OCI-LY7 (cell line): Measurements from ENCODE around the gene DHCR24. TPM values are rescaled to one million over a fixed set of nuclear protein-coding genes. Genes with fewer than 3 reads are reported as not detected.
"Not testable (repeated sequence)": the region's sequence is repeated elsewhere in the genome, so short reads cannot be mapped to it uniquely, and the experiment has no call there.

ENCODE experiments used
- BruUV-seq: library from RNA; stranded (reverse); fragments of 400-500 nt; replicated peaks from 2 replicates; lab custom pipeline; 2021; lab: Mats Ljungman, UMichigan
- CTCF ChIA-PET: fragments of 300-600 bp; sonication (Branson Sonifier 250); formaldehyde crosslinking; loops from one replicate; lab custom pipeline; 2022; ENCODE audit warnings: antibody characterized with exemption; ENCODE audit not compliant: unreplicated experiment; lab: Charles Lee
- POLR2A ChIA-PET: fragments of 300-600 bp; sonication (Branson Sonifier 250); formaldehyde crosslinking; loops from one replicate; lab custom pipeline; 2022; ENCODE audit warnings: antibody characterized with exemption; lab: Charles Lee
- DNase-seq: peaks from one replicate; pipeline ENCODE4 v3.0.0-alpha.2; 2015; ENCODE audit warnings: low spot score
- H2AFZ ChIP-seq: fragments of 200-600 bp; sonication (generic), shearing (Covaris generic); 2 replicates; pipeline ENCODE4 v1.6.1; 2014; ENCODE audit warnings: mild to moderate bottlenecking, antibody characterized with exemption, low read length, moderate library complexity
- H3K27ac ChIP-seq: fragments of 200-600 bp; sonication (generic); 2 replicates; pipeline ENCODE4 v1.5.1; 2014; ENCODE audit warnings: mixed run types, low read depth, mild to moderate bottlenecking, moderate library complexity, low read length, inconsistent platforms; ENCODE audit not compliant: poor library complexity, severe bottlenecking
- H3K36me3 ChIP-seq: fragments of 200-600 bp; sonication (generic); 2 replicates; pipeline ENCODE4 v1.6.1; 2014; ENCODE audit warnings: mild to moderate bottlenecking, antibody characterized with exemption, low read length, moderate library complexity, mixed read lengths; ENCODE audit not compliant: insufficient read depth
- H3K4me1 ChIP-seq: fragments of 200-600 bp; sonication (generic); 2 replicates; pipeline ENCODE4 v1.5.1; 2014; ENCODE audit warnings: mild to moderate bottlenecking, low read length; ENCODE audit not compliant: insufficient read depth, poor library complexity, severe bottlenecking
- H3K4me2 ChIP-seq: fragments of 200-600 bp; sonication (generic); 2 replicates; pipeline ENCODE4 v1.6.1; 2014; ENCODE audit warnings: mild to moderate bottlenecking, low read length
- H3K4me3 ChIP-seq: fragments of 200-600 bp; sonication (generic); 2 replicates; pipeline ENCODE4 v1.5.1; 2014; ENCODE audit warnings: mild to moderate bottlenecking, low read depth, low read length; ENCODE audit not compliant: poor library complexity, severe bottlenecking
- H3K79me2 ChIP-seq: fragments of 200-600 bp; sonication (generic); 2 replicates; pipeline ENCODE4 v1.6.1; 2016; ENCODE audit warnings: low read depth, mild to moderate bottlenecking, low read length, moderate library complexity, mixed read lengths; ENCODE audit not compliant: insufficient read depth
- H3K9me2 ChIP-seq: fragments of 200-600 bp; sonication (generic); 2 replicates; pipeline ENCODE4 v1.6.1; 2016; ENCODE audit warnings: mild to moderate bottlenecking, low read length, mixed read lengths; ENCODE audit not compliant: insufficient read depth
- H3K9me3 ChIP-seq: fragments of 200-600 bp; sonication (generic); 2 replicates; pipeline ENCODE4 v1.6.1; 2014; ENCODE audit warnings: mild to moderate bottlenecking, mixed run types, low read length, mixed read lengths
- H4K20me1 ChIP-seq: fragments of 200-600 bp; sonication (generic); 2 replicates; pipeline ENCODE4 v1.6.1; 2014; ENCODE audit warnings: mild to moderate bottlenecking, antibody characterized with exemption, low read length, moderate library complexity, mixed read lengths; ENCODE audit not compliant: insufficient read depth
- CTCF ChIP-seq: fragments of 200-600 bp; sonication (generic); conservative IDR thresholded peaks from 2 replicates; pipeline ENCODE4 v1.5.1; 2014; ENCODE audit warnings: mild to moderate bottlenecking, antibody characterized with exemption, low read length, moderate library complexity, mixed read lengths
- EZH2phosphoT487 ChIP-seq: fragments of 200-600 bp; sonication (generic); IDR thresholded peaks from 2 replicates; pipeline ENCODE4 v1.6.1; 2018; ENCODE audit warnings: low read depth, borderline replicate concordance, mild to moderate bottlenecking, mixed run types, antibody characterized with exemption, low read length, moderate library complexity, mixed read lengths
- intact Hi-C: fragments of 100-400 bp; cut with micrococcal nuclease; formaldehyde crosslinking; loops from one replicate; pipeline ENCODE4 v1.10.0; 2022; ENCODE audit not compliant: unreplicated experiment
- total RNA-seq, 2 experiments: library from RNA; depleted of rRNA in 1 of 2; stranded (reverse); fragments of >200 nt in 1 of 2; shearing (Covaris generic) in 1 of 2; gene quantifications; 2 replicates each; pipeline ENCODE4 v1.2.3, GENCODE V29; 2014 to 2022

Gene DHCR24
- total RNA-seq, 2 experiments from 2014 or later, result 45.7 to 93.6 TPM

DNA sequence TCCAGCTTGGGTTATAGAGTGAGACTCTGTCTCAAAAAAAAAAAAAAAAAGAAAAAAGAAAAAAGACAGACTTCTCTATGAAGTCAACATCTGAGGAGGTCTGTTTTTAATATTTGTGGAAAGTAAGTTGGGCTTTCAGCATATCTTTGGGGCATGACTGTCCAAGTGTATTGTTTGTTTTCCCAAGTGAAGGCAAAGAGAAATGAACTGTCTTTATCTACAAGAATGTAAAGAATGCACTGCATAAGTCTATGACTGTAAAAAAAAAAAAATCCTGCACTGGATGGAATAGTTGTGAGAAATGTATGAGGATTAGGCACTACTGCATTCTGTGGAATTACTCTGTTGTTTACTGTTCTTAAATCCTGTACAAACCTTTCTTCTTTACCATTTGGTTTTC lies 47.9 kb upstream of the DHCR24 start:
- ChIA-PET POLR2A (no interaction called here), CTCF (no interaction called here)
- H3K4me2 ChIP-seq, result no peak overlapping the region

GRCh38 chr1:54934081-54934480 lies 47.1 kb upstream of the DHCR24 start:
- H3K9me2 ChIP-seq, BruUV-seq, H3K4me1 ChIP-seq, H4K20me1 ChIP-seq, intact Hi-C loops, H3K4me3 ChIP-seq, H3K27ac ChIP-seq, H3K36me3 ChIP-seq, CTCF ChIA-PET, H2AFZ ChIP-seq, H3K79me2 ChIP-seq, DNase-seq, H3K9me3 ChIP-seq, H3K4me2 ChIP-seq: not testable (repeated sequence)
- POLR2A ChIA-PET, result interaction anchor here (0.6 to 0.7 kb wide), 2 partner anchors 112 to 165 kb away, joined by 3 to 4 read pairs; no protein-coding TSS in a partner anchor

More for the DNA sequence above, 47.9 kb upstream of the DHCR24 start:
- Histone ChIP-seq H3K27ac (no peak overlapping the region), H3K9me2 (0 out of 2 replicates have a peak, but pooled peaks cover 3% of the 10 kb centered on the region), H3K4me3 (no peak overlapping the region), H3K9me3 (no peaks in the 10 kb centered on the region), H3K36me3 (no peaks in the 10 kb centered on the region), H3K4me1 (no peaks in the 10 kb centered on the region), H2AFZ (no peak overlapping the region), H4K20me1 (no peaks in the 10 kb centered on the region), H3K79me2 (no peaks in the 10 kb centered on the region)
- TF ChIP-seq EZH2phosphoT487 (no peak), CTCF (no peak)
- BruUV-seq, result no TSS peak
- DNase-seq, result no peak
- intact Hi-C loops, result no loop called here

GRCh38 chr1:54931275-54931840 lies 44.4 kb upstream of the DHCR24 start:
- no peak overlapping the region for H3K4me3 ChIP-seq
- CTCF ChIA-PET, result no interaction called here
- H3K36me3 ChIP-seq, result no peaks in the 10 kb centered on the region
- no peak overlapping the region for H3K27ac ChIP-seq
- no peak overlapping the region for H3K4me2 ChIP-seq
- no peak for TF ChIP-seq CTCF
- no peak for TF ChIP-seq EZH2phosphoT487
- intact Hi-C loops, result no loop called here
- H3K79me2 ChIP-seq, result no peaks in the 10 kb centered on the region
- H3K4me1 ChIP-seq, result no peaks in the 10 kb centered on the region
- H3K9me2 ChIP-seq, result no peaks in the 10 kb centered on the region
- no peak overlapping the region for H2AFZ ChIP-seq
- no TSS peak for BruUV-seq
- DNase-seq, result no peak
- H4K20me1 ChIP-seq, result no peaks in the 10 kb centered on the region
- POLR2A ChIA-PET, result no interaction called here
- H3K9me3 ChIP-seq, result no peaks in the 10 kb centered on the region
